Peyer's patch (tissue), 4 donors: Measurements from ENCODE around the gene KIRREL3.

Experiments
- CTCF ChIP-seq, 6 experiments: fragments of 450-650 bp in 4 of 6; fragments of 200-600 bp in 2 of 6; sonication (generic) in 1 of 6; IDR thresholded peaks; one replicate each; pipeline ENCODE4 v1.5.1; 2017 to 2019; ENCODE audit warnings: antibody characterized with exemption in 6 of 6, mild to moderate bottlenecking in 3 of 6, moderate library complexity in 1 of 6
- POLR2A ChIP-seq, 2 donors: fragments of 450-650 bp; IDR thresholded peaks; one replicate each; pipeline ENCODE4 v1.5.1; 2017; ENCODE audit warnings: antibody characterized with exemption in 2 of 2, mild to moderate bottlenecking in 2 of 2, moderate library complexity in 2 of 2

- TF ChIP-seq CTCF (IDR thresholded peaks at IDR 0.05), result no peak
- TF ChIP-seq POLR2A (IDR thresholded peaks at IDR 0.05), result no peak
Observed at GRCh38 chr11:126628790-126629621, 371.6 kb downstream of the KIRREL3 start.
